Left hindlimb (tissue), 1 donor: ENCODE results near the gene SLTM.
"Not testable (repeated sequence)": the region's sequence is repeated elsewhere in the genome, so short reads cannot be mapped to it uniquely, and the experiment has no call there.

ENCODE experiments used
- DNase-seq: peaks from one replicate; pipeline ENCODE4 v3.0.0-alpha.2; 2018

Gene SLTM

GRCh38 chr15:58926823-58927222, 6.7 kb downstream of the SLTM start:
- no peak for DNase-seq

GRCh38 chr15:58924327-58924726, 9.2 kb downstream of the SLTM start:
- DNase-seq: no peak

DNA sequence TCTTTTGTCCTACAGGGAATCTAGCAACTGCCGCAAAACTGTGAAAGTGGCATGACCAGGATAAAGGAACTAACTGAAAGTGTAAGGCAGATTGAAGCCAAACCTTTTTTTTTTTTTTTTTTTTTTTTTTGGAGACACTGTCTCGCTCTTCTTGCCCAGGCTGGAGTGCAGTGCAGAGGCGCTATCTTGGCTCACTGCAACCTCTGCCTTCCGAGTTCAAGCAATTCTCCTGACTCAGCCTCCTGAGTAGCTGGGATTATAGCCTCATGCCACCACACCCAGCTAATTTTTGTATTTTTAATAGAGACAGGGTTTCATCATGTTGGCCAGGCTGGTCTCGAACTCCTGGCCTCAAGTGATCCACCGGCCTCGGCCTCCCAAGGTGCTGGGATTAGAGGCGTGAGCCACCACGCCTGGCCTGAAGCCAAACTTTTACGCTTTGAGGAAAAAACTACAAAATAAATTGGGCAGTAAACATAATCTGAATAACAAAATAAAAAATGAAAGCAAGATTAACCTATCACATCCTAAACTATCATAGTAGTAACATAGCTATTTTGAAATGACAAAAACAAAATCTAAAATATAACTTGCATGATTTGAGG, 9.7 kb downstream of the SLTM start:
- DNase-seq: no peak

GRCh38 chr15:58923284-58923683, 10.2 kb downstream of the SLTM start:
- no peak for DNase-seq

DNA sequence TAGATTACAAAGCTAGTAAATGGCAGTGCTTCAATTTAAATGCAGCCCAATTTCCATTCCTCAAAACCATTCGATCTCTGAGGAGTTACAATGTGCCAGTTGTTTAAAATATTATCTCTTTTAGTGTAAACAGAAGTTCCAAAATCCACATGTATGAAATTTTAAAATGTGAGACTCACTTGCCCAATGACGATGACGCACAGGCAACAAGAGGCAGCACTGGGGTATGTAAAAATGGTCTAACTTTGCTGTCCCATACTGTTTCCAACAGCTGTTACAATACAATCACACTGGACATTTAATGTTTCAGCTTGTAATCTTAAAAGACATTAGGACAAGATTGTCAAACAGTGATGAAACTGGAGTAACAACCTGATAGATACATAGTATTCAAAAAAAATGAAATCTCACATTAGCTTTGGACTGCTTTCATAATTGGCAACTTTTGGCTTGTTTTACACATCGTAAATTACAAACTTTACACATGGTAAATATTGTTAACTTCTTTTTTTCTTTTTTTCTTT, 12.2 kb downstream of the SLTM start:
- no peak for DNase-seq

DNA sequence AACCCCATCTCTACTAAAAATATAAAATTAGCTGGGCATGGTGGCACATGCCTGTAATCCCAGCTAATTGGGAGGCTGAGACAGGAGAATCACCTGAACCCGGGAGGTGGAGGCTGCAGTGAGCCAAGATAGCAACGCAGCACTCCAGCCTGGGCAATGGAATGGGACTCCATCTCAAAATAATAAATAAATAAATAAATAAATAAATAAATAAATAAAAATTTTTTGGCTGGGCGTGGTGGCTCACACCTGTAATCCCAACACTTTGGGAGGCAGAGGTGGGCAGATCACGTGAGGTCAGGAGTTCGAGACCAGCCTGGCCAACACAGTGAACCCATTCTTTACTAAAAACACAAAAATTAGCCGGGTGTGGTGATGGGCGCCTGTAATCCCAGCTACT, 13.0 kb downstream of the SLTM start:
- not testable (repeated sequence) for DNase-seq

DNA sequence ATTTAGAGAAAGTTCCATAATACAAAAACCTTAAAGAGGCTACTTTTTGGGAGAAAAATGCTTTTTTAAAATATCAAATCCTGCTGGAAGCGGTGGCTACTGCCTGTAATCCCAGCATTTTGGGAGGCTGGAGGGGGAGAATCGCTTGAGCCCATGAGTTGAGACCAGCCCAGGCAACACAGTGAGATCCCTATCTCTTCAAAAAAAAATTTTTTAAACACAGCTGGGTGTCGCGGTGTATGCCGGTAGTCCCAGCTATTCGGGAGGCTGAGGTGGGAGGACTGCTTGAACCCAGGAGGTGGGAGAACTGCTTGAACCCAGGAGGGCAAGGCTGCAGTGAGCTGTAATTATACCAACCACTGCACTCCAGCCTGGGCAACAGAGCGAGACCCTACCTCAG, 14.2 kb downstream of the SLTM start:
- no peak for DNase-seq

DNA sequence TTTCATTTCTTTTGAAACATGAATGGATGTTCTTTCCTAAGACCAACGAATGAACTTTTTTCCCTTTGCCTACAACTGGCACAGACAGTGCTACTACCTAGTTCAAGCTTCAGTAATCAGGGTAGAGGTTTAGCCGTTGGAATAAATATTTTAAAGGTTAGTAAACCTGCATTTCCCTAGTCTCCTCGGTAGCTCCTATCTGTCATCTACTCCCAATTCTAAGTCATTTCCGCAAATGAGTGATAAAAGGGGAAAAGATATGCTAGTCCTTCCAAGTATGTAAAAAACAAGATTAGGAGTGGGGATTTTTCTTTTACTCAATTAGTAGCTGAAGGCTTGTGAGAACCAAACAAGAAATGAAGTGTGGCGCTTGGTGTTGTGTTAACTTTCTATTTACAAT, 15.2 kb downstream of the SLTM start:
- DNase-seq: no peak

DNA sequence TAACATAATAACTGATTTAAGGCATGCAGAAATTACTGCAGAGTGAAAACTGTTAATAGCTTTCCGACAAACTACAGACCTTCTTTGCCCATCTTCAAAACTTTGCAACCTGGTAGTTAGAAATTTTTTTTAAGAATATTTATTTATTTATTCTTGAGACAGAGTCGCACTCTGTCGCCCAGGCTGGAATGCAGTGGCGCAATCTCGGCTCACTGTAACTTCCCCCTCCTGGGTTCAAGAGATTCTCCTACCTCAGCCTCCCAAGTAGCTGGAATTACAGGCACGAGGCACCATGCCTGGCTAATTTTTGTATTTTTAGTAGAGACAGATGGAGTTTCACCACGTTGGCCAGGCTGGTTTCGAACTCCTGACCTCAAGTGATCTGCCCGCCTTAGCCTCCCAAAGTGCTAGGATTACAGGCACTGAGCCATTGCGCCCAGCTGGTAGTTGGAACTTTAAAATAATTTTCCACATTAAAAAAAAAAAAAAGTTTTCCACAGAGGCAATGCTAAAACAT, 15.8 kb downstream of the SLTM start:
- DNase-seq: not testable (repeated sequence)

GRCh38 chr15:58916962-58917361, 16.5 kb downstream of the SLTM start:
- DNase-seq: no peak

GRCh38 chr15:58910456-58910855, 23.0 kb downstream of the SLTM start:
- DNase-seq: no peak

DNA sequence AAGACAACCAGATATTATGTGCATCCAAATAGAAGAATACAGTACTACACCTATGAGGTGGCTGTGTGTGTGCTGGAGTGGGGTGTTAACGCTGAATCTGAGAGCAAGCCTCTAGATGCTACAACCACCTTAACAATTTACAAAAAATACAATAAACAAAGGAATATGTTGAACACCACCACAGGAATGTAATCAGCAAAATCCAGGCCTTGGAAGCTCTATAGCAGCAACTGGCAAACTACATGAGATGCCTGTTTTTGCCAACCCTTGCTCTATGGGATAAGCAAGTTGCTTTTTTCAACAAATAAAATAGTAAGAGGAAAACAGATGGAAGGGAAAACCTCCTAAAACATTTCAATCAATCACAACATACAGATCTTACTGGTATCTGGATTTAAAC, 23.9 kb downstream of the SLTM start:
- no peak for DNase-seq

DNA sequence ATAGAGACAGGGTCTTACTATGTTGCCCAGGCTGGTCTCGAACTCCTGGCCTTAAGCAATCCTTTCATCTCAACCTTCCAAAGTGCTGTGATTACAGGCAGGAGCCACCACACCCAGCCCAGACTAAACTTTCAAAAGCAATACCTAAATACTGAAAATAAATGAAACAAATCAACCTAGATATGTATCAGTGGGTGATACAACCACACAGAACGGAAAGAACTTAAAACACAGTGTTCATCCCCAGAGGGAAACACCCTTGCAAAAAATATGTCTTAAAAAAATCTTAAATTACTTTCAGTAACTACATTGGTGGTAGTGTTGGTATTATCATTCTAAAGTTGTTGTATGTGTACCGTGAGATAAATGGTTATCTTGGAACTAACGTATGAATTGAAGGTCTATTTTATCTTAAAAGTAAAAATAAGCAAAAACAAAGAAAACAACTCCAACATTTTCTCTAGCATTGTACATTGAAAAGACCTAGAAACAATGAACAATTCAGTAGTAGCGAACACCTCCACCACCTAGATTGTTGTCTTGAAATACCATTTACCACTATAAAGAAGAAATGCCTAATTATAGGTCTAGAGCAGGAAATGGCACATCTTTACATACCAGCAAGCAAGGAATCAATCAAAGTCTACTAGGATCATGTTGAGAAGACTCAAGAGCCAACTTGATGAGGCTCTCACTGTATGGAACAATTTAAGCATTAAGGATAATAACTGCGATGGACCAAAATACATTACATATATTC, 24.7 kb downstream of the SLTM start:
- DNase-seq: no peak

GRCh38 chr15:58900631-58901030, 32.8 kb downstream of the SLTM start:
- DNase-seq: no peak

DNA sequence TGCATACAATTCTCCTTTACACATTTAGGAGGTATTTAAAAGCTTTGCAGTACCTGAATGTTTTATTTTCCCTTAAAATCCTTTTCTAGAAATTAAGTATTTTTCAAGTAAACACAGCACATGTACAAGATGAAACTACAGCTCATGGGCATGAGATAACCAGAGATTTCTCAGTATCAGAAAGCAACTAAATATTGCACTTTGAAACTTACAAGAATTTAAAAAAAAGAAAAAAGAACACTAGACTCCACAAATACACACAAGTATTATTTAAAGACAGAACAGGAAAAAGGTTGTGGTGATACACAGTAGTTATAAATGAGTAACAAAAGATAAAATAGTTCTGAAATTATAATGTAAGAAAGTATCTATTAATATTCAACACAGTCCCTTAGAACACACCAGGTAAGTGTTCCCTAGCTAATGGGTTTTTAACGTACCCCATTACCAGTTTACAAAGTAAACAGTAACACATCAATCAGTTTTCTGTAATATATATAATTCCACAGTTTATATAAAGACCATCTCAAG, 35.3 kb downstream of the SLTM start:
- no peak for DNase-seq

DNA sequence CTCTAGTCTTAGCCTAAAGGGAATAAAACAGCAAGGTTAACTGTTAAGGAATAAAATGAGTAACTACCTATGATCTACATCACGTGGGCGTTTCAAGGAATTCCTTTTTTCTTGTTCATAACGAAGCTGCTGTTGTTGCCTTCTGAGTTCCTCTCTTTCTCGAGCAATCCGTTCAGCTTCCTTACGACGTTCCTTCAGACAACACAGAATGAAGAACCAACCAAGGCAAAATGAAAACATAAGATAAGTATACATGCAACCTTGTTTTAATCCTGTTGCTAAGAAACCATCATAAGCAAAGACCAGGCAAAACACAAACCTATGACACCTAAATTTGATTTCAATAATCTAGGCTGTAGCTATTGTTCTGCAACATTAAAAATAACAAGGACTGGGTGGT, 44.1 kb downstream of the SLTM start:
- DNase-seq: no peak

- no peak for DNase-seq
Measured at GRCh38 chr15:58886921-58887320, 46.6 kb downstream of the SLTM start.

GRCh38 chr15:58883926-58884325, 49.6 kb downstream of the SLTM start:
- not testable (repeated sequence) for DNase-seq

- DNase-seq: no peak
Measured at GRCh38 chr15:58882243-58882642, 51.2 kb downstream of the SLTM start.

GRCh38 chr15:58880320-58880719, 53.2 kb downstream of the SLTM start:
- DNase-seq: no peak

- DNase-seq: no peak
Measured at GRCh38 chr15:58877999-58878825, 55.3 kb downstream of the SLTM start.

GRCh38 chr15:58876306-58877106, 57.0 kb downstream of the SLTM start:
- no peak for DNase-seq
